Measurements from ENCODE around the gene KRTAP5-1. TPM values are rescaled to one million over a fixed set of nuclear protein-coding genes. Genes with fewer than 3 reads are reported as not detected.
"Not testable (repeated sequence)": the region's sequence is repeated elsewhere in the genome, so short reads cannot be mapped to it uniquely, and the experiment has no call there.

The KRTAP5-1 gene
- total and polyA plus RNA-seq, 8 donors, result 0.50 TPM; not detected in 7

- peaks cover 0 to 10% (median 8%) of the 10 kb centered on the region in 4 donors for H3K9me3 ChIP-seq
- DNase-seq, result no peak
- peaks cover 0 to 48% (median 5%) of the 10 kb centered on the region in 3 donors for H3K27me3 ChIP-seq
- H3K4me1 ChIP-seq, result peaks cover 16 to 27% (median 23%) of the 10 kb centered on the region in 4 donors
- no peak overlapping the region for H3K4me3 ChIP-seq
- 74 to 85% (median 80%) methylated on average over 6 of the region's 6 CpGs for WGBS, 5 donors
- H3K36me3 ChIP-seq, result no peaks in the 10 kb centered on the region
- no peak overlapping the region for H3K27ac ChIP-seq
- TF ChIP-seq POLR2AphosphoS5 (IDR thresholded peaks at IDR 0.05) (no peak), POLR2A (IDR thresholded peaks at IDR 0.05) (no peak), CTCF (IDR thresholded peaks at IDR 0.05) (no peak), EP300 (IDR thresholded peaks at IDR 0.05) (no peak)
- intact Hi-C loops (cut with DNase I; ENCODE audit: low total_unique reads), result loop anchor here (5.0 kb wide), 1 partner anchor 35 kb away; no protein-coding TSS in a partner anchor
Measured at GRCh38 chr11:1576825-1577224, 8.3 kb downstream of the KRTAP5-1 start.

GRCh38 chr11:1575756-1576155, 9.3 kb downstream of the KRTAP5-1 start:
- intact Hi-C loops (cut with DNase I; ENCODE audit: low total_unique reads), result loop anchor here (5.0 kb wide), 1 partner anchor 33 kb away; no protein-coding TSS in a partner anchor
- Histone ChIP-seq H3K27me3 (peaks cover 0 to 56% (median 11%) of the 10 kb centered on the region in 3 donors), H3K4me1 (peaks cover 22 to 35% (median 31%) of the 10 kb centered on the region in 4 donors)
- WGBS, 5 donors, result 71 to 82% (median 79%) methylated on average over 16 of the region's 16 CpGs
- H3K36me3 ChIP-seq, H3K9me3 ChIP-seq, H3K4me3 ChIP-seq, DNase-seq, H3K27ac ChIP-seq: not testable (repeated sequence)

DNA sequence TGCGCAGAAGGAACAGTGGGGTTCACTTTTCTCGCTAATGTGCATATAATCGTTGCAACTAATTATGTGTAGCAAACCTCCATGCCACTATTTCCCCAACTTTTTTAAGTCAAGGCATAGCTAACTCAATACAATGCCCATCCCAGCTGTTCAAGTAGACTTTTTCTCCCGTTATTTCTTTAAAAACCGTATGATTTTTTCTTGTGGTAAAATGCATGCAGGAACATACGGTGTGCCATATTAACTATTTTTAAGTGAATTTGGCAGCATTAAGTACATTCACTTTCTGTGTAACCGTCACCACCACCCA, 10.2 kb downstream of the KRTAP5-1 start:
- Histone ChIP-seq H3K27me3 (peaks cover 0 to 63% (median 11%) of the 10 kb centered on the region in 3 donors), H3K27ac (peak overlapping the region in 1 of 5 donors; percentile 95), H3K36me3 (no peaks in the 10 kb centered on the region), H3K9me3 (peaks cover 0 to 10% (median 8%) of the 10 kb centered on the region in 4 donors), H3K4me3 (peak overlapping the region in 1 of 4 donors; percentile 60), H3K4me1 (peaks cover 31 to 43% (median 40%) of the 10 kb centered on the region in 4 donors)
- TF ChIP-seq POLR2A (IDR thresholded peaks at IDR 0.05), result no peak
- no peak for TF ChIP-seq CTCF (IDR thresholded peaks at IDR 0.05)
- TF ChIP-seq POLR2AphosphoS5 (IDR thresholded peaks at IDR 0.05), result no peak
- TF ChIP-seq EP300 (IDR thresholded peaks at IDR 0.05), result no peak
- intact Hi-C loops (cut with DNase I; ENCODE audit: low total_unique reads), result loop anchor here (5.0 kb wide), 1 partner anchor 33 kb away; no protein-coding TSS in a partner anchor
- WGBS, 5 donors, result 14 to 19% (median 18%) methylated on average over 7 of the region's 7 CpGs
- DNase-seq, result no peak

GRCh38 chr11:1574238-1574932, 10.7 kb downstream of the KRTAP5-1 start:
- Histone ChIP-seq H3K4me1 (peaks cover 36 to 48% (median 45%) of the 10 kb centered on the region in 4 donors), H3K4me3 (peak overlapping the region; percentile 58 to 67 (median 60)), H3K27me3 (peaks cover 0 to 63% (median 11%) of the 10 kb centered on the region in 3 donors), H3K27ac (peak overlapping the region; percentile 88 to 95 (median 93)), H3K9me3 (peaks cover 0 to 10% (median 8%) of the 10 kb centered on the region in 4 donors), H3K36me3 (no peaks in the 10 kb centered on the region)
- no peak for TF ChIP-seq POLR2AphosphoS5 (IDR thresholded peaks at IDR 0.05)
- TF ChIP-seq EP300 (IDR thresholded peaks at IDR 0.05), result no peak
- TF ChIP-seq CTCF (IDR thresholded peaks at IDR 0.05), result peak in 4 of 7 experiments; percentile 42 to 94 (median 82)
- TF ChIP-seq POLR2A (IDR thresholded peaks at IDR 0.05), result no peak
- 1% methylated on average over 24 to 64 of the region's 64 CpGs for WGBS, 5 donors
- peak; percentile 69 to 87 for DNase-seq
- intact Hi-C loops (cut with DNase I; ENCODE audit: low total_unique reads), result no loop called here

- TF ChIP-seq POLR2A (IDR thresholded peaks at IDR 0.05) (no peak), POLR2AphosphoS5 (IDR thresholded peaks at IDR 0.05) (peak in 1 of 3 donors; percentile 71)
- peak overlapping the region; percentile 58 to 67 (median 60) for H3K4me3 ChIP-seq
- H3K9me3 ChIP-seq, result peaks cover 0 to 9% (median 8%) of the 10 kb centered on the region in 4 donors
- H3K36me3 ChIP-seq, result no peaks in the 10 kb centered on the region
- H3K27me3 ChIP-seq, result peaks cover 0 to 63% (median 11%) of the 10 kb centered on the region in 3 donors
- H3K4me1 ChIP-seq, result peaks cover 40 to 54% (median 48%) of the 10 kb centered on the region in 4 donors
- WGBS, 5 donors, result 0 to 10% (median 4%) methylated on average over 3 to 7 of the region's 7 CpGs
- peak; percentile 81 to 87 for DNase-seq
- intact Hi-C loops (cut with DNase I; ENCODE audit: low total_unique reads), result no loop called here
- peak overlapping the region; percentile 88 to 95 (median 93) for H3K27ac ChIP-seq
Measured at GRCh38 chr11:1573903-1574237, 11.2 kb downstream of the KRTAP5-1 start.

All from stomach (tissue), 9 donors.